Lower lobe of right lung (tissue), 2 donors: ENCODE data around the gene SLC6A9. TPM values are rescaled to one million over a fixed set of nuclear protein-coding genes. Genes with fewer than 3 reads are reported as not detected.

ENCODE experiments used
- ATAC-seq, 2 donors: fragments of 200-7000 bp; cut with Tn5 transposase; one replicate each; pipeline ENCODE4 v1.9.1; 2020 to 2022; ENCODE audit warnings: mild to moderate bottlenecking in 2 of 2, moderate library complexity in 2 of 2
- DNase-seq: peaks from one replicate; pipeline ENCODE4 v3.0.0-alpha.2; 2020
- H3K27ac ChIP-seq: fragments of 200-600 bp; one replicate; pipeline ENCODE4 v1.8.0; 2022
- H3K27me3 ChIP-seq: fragments of 200-600 bp; one replicate; pipeline ENCODE4 v1.8.0; 2022; ENCODE audit warnings: low read depth
- H3K36me3 ChIP-seq: fragments of 200-600 bp; one replicate; pipeline ENCODE4 v1.8.0; 2022; ENCODE audit warnings: mild to moderate bottlenecking
- H3K4me1 ChIP-seq: fragments of 200-600 bp; one replicate; pipeline ENCODE4 v1.8.0; 2022
- H3K4me3 ChIP-seq: fragments of 200-600 bp; one replicate; pipeline ENCODE4 v1.8.0; 2022; ENCODE audit warnings: mild to moderate bottlenecking
- H3K9me3 ChIP-seq: fragments of 200-600 bp; one replicate; pipeline ENCODE4 v1.8.0; 2022
- intact Hi-C: fragments of 100-400 bp; cut with DNase I; formaldehyde crosslinking; loops from one replicate; pipeline ENCODE4 v1.11.0; 2022
- total RNA-seq: library from RNA; stranded (reverse); fragmentation: NEBNext Ultra II Directional; extraction: Animal tissue kit (Norgen Biotek cat#: 25700); gene quantifications from one replicate; pipeline ENCODE4 v1.2.1, GENCODE V29; 2021
- TF ChIP-seq, protein P1 (sequence below): fragments of 200-600 bp; IDR thresholded peaks from one replicate; pipeline ENCODE4 v1.8.0; 2022; ENCODE audit warnings: antibody characterized with exemption, mild to moderate bottlenecking
- donor health status: DM: no; HTN: yes; CAD: no; lungs with severe emphysema.

Gene SLC6A9
- total RNA-seq, 1 donor from 2014 or later: 24.2 TPM

DNA sequence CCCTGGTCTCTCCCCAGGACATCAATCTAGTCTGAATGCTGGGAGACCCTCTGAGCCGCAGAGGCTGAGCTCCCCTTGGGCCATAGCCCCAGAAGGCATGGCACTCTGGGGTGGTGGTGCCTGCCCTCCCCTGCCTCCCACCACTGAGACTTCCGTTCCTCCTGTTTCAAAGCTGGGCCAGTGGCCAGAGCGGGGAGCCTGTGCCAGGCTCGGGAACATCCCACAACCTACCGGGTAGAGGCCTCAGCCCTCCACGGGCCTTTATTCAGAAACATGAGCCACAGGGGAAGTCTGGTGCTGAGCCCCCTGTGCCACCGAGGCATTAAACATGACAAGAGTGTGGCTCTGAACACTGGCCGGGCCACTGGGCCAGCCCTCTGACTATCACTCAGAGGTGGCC lies 31.8 kb downstream of the SLC6A9 start:
- ATAC-seq (no peak), DNase-seq (no peak)
- Histone ChIP-seq H3K27me3 (no peaks in the 10 kb centered on the region), H3K4me3 (no peak overlapping the region), H3K27ac (no peak overlapping the region), H3K4me1 (no peaks in the 10 kb centered on the region), H3K36me3 (peaks cover 18% of the 10 kb centered on the region), H3K9me3 (no peaks in the 10 kb centered on the region)
- TF ChIP-seq, protein P1, sequence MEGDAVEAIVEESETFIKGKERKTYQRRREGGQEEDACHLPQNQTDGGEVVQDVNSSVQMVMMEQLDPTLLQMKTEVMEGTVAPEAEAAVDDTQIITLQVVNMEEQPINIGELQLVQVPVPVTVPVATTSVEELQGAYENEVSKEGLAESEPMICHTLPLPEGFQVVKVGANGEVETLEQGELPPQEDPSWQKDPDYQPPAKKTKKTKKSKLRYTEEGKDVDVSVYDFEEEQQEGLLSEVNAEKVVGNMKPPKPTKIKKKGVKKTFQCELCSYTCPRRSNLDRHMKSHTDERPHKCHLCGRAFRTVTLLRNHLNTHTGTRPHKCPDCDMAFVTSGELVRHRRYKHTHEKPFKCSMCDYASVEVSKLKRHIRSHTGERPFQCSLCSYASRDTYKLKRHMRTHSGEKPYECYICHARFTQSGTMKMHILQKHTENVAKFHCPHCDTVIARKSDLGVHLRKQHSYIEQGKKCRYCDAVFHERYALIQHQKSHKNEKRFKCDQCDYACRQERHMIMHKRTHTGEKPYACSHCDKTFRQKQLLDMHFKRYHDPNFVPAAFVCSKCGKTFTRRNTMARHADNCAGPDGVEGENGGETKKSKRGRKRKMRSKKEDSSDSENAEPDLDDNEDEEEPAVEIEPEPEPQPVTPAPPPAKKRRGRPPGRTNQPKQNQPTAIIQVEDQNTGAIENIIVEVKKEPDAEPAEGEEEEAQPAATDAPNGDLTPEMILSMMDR: no peak
- intact Hi-C loops: no loop called here

DNA sequence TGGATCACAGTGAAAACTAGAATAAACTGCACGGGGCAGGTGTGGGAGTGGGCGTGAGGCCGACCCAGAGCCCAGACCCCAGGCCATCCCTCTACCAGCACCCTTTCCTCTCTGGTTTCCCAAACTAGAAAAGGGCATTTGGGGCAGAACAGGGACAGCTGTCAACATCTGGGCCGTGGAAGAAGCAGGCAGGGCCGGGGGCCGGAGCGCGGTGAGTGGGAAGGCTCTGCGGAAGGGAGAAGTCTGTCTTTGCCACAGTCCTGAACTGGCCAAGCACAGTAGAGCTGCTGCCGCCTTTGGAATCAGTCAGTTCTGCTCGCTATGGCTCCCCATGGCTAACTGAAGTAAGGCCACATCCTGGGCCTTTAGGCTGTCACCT lies 33.3 kb downstream of the SLC6A9 start:
- ATAC-seq (no peak), DNase-seq (no peak)
- intact Hi-C loops: no loop called here
- Histone ChIP-seq H3K4me1 (no peaks in the 10 kb centered on the region), H3K27me3 (no peaks in the 10 kb centered on the region), H3K9me3 (no peaks in the 10 kb centered on the region), H3K27ac (no peak overlapping the region), H3K4me3 (no peak overlapping the region), H3K36me3 (peaks cover 18% of the 10 kb centered on the region)
- TF ChIP-seq, protein P1: no peak

DNA sequence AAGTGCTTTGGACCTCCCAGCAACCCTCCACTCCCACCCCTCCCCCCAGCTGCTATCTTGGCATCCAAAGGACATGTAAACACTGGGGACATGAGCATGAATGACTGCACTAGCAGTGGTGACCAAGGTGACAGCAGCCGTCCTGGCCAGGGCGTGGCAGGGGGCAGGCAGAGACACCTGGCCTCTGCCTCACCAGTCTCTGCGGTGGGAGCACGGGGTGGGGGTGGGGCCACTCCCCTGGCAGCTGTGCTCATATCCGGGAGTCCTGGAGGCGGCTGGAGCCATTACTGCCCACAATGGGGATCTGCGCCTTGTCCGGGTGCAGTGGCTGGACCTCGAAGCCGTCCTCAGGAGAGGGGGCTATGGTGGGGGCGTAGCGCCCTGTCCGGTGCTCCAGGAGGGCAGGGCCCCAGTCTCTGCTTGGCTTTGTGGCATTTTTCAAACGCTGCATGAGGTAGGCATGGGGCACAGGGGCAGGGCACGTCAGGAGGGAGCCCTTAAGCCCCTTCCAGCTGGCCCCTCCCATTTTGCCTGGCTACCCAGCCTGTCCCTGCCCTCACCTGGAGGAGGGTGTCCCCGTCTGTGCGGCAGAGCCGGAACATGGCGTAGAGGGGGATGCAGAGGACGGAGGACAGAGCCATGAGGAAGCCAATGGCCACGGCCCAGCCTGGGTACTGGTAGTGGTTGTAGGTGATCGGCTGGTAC lies 33.8 kb downstream of the SLC6A9 start:
- H3K27ac ChIP-seq: no peak overlapping the region

DNA sequence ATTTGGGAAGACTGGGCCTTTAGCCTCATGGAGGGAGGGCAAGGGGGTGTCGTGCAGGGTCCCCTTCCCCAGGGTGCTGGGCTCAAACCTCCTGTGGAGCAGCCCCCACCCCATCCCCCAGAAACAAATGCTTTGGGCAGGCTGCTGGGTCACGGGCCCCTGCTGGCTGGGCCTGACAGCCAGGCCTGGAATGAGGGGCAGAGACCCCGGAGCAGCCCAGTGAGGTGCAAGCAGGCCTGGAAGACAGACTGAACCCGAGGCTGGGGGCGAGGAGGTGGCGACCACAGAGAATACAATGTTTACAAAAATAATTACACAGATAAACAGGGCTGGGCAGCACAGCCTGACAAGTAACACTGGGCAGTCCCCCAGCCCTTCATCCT lies 34.5 kb downstream of the SLC6A9 start:
- H3K27me3 ChIP-seq: no peaks in the 10 kb centered on the region
- no peak overlapping the region for H3K27ac ChIP-seq
- intact Hi-C loops: no loop called here
- DNase-seq (no peak), ATAC-seq (no peak)
- H3K4me3 ChIP-seq: no peak overlapping the region
- peaks cover 18% of the 10 kb centered on the region for H3K36me3 ChIP-seq
- H3K4me1 ChIP-seq: peaks cover 8% of the 10 kb centered on the region
- TF ChIP-seq, protein P1: no peak
- no peaks in the 10 kb centered on the region for H3K9me3 ChIP-seq

More for the DNA sequence above, 33.8 kb downstream of the SLC6A9 start:
- TF ChIP-seq, protein P1: no peak
- no peaks in the 10 kb centered on the region for H3K27me3 ChIP-seq
- peaks cover 2% of the 10 kb centered on the region for H3K4me1 ChIP-seq
- no peak for ATAC-seq
- H3K4me3 ChIP-seq: no peak overlapping the region
- no peak for DNase-seq
- H3K36me3 ChIP-seq: peaks cover 18% of the 10 kb centered on the region
- H3K9me3 ChIP-seq: no peaks in the 10 kb centered on the region
- intact Hi-C loops: no loop called here

DNA sequence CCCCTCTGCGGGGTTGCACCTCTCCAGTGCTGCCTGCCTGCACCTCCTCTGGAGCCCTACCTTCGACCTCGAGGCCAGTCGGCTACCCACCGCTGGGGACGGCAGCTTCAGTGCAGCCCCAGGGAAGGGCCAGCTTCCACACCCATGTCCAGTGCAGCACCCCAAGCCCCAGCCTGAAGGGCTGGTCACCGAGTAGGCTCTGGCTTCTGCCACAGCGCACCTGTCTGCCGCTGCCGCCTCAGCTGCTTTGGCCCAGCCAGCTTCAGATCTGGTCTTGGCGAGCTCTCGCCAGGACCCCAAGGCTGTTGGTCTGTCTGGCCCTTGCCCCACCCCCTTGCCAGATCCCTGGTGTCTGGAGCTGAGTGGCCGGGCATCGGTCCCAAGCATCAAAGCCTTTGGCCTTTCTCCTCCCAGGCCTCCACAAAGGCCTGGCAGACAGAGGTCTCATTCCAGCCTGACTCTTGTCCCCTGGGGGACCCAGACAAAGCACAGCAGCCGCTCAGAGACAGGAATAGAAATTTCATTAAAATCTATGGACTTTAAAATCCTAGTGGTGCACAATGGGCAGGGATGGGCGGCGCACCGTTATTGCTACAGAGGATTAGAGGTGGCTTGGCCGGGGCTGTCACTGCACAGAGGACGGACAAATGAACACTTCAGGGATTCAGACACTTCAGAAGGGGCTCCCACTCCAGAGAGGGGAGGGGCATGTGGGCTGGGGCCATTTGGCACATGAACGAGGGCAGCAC lies 35.1 kb downstream of the SLC6A9 start:
- no peaks in the 10 kb centered on the region for H3K9me3 ChIP-seq
- H3K27ac ChIP-seq: no peak overlapping the region
- intact Hi-C loops: no loop called here
- TF ChIP-seq, protein P1: no peak
- no peak overlapping the region for H3K4me3 ChIP-seq
- ATAC-seq (no peak), DNase-seq (no peak)
- no peaks in the 10 kb centered on the region for H3K27me3 ChIP-seq
- peaks cover 8% of the 10 kb centered on the region for H3K4me1 ChIP-seq
- peaks cover 16% of the 10 kb centered on the region for H3K36me3 ChIP-seq
